ENCODE results near the gene CDPF1.

DNA sequence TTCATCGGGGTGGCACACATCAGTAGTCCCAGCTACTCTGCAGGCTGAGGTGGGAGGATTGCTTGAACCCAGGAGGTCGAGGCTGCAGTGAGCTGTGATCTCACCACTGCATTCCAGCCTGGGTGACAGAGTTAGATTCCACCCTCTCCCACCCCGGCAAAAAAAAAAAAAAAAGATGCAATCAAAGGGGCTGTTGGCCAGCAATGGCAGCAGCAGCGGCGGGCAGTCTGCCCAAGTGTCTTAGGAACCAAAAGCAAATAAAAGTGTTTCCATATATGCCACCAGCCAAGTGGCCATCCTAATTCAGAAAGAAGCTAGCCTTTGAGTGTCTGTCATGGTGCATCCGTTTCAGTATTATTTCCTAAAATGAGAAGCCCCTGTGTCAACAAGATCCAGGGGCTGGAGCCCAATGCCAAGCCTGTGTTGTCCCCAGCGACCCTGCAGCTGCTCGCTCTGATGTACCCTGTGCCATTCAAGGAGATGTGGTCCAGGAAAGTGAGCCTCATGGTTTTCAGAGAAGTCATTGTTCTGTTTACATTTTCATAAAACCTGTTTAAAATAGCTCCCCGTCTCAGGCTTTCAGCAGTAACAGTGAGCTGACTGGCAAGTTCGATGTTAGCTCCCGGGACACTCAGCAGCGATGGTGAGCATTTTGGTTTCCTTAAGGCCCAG, 12.5 kb downstream of the CDPF1 start:
- TF ChIP-seq IRF1 (CRISPR knock-in tag; IDR thresholded peaks at IDR 0.05; ENCODE audit: low read depth) (no peak), MTA1 (CRISPR knock-in tag; IDR thresholded peaks at IDR 0.05; ENCODE audit: borderline replicate concordance) (no peak), ZNF143 (CRISPR knock-in tag; IDR thresholded peaks at IDR 0.05) (no peak), ATF1 (CRISPR knock-in tag; IDR thresholded peaks at IDR 0.05) (no peak), CENPX (CRISPR knock-in tag; IDR thresholded peaks at IDR 0.05) (no peak), RAD21 (CRISPR knock-in tag; IDR thresholded peaks at IDR 0.05) (no peak), ZNF205 (CRISPR knock-in tag; IDR thresholded peaks at IDR 0.05) (no peak), ZFX (CRISPR knock-in tag; IDR thresholded peaks at IDR 0.05; ENCODE audit: low read depth) (no peak), RBFOX2 (IDR thresholded peaks at IDR 0.05; ENCODE audit: low read depth, low read length) (no peak), ONECUT2 (CRISPR knock-in tag; IDR thresholded peaks at IDR 0.05) (no peak)
- TF ChIP-seq, protein P1, sequence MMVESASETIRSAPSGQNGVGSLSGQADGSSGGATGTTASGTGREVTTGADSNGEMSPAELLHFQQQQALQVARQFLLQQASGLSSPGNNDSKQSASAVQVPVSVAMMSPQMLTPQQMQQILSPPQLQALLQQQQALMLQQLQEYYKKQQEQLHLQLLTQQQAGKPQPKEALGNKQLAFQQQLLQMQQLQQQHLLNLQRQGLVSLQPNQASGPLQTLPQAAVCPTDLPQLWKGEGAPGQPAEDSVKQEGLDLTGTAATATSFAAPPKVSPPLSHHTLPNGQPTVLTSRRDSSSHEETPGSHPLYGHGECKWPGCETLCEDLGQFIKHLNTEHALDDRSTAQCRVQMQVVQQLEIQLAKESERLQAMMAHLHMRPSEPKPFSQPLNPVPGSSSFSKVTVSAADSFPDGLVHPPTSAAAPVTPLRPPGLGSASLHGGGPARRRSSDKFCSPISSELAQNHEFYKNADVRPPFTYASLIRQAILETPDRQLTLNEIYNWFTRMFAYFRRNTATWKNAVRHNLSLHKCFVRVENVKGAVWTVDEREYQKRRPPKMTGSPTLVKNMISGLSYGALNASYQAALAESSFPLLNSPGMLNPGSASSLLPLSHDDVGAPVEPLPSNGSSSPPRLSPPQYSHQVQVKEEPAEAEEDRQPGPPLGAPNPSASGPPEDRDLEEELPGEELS (CRISPR knock-in tag; IDR thresholded peaks at IDR 0.05) = no peak
- TF ChIP-seq, protein P2, sequence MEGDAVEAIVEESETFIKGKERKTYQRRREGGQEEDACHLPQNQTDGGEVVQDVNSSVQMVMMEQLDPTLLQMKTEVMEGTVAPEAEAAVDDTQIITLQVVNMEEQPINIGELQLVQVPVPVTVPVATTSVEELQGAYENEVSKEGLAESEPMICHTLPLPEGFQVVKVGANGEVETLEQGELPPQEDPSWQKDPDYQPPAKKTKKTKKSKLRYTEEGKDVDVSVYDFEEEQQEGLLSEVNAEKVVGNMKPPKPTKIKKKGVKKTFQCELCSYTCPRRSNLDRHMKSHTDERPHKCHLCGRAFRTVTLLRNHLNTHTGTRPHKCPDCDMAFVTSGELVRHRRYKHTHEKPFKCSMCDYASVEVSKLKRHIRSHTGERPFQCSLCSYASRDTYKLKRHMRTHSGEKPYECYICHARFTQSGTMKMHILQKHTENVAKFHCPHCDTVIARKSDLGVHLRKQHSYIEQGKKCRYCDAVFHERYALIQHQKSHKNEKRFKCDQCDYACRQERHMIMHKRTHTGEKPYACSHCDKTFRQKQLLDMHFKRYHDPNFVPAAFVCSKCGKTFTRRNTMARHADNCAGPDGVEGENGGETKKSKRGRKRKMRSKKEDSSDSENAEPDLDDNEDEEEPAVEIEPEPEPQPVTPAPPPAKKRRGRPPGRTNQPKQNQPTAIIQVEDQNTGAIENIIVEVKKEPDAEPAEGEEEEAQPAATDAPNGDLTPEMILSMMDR (CRISPR knock-in tag; IDR thresholded peaks at IDR 0.05) = no peak

Data from HepG2 (cell line).